B cell (primary cell): ENCODE data around the gene FADS6. TPM values are rescaled to one million over a fixed set of nuclear protein-coding genes. Genes with fewer than 3 reads are reported as not detected.

Experiments
- ATAC-seq: fragments of 200-7000 bp; cut with Tn5 transposase; one replicate; pipeline ENCODE4 v1.10.0; 2021; ENCODE audit warnings: low read depth, mild to moderate bottlenecking, moderate number of reproducible peaks, moderate library complexity
- CTCF ChIA-PET: fragments of 350-600 bp; sonication (Branson Sonifier 250); formaldehyde crosslinking; loops from one replicate; lab custom pipeline; 2021; ENCODE audit warnings: antibody characterized with exemption, inconsistent platforms; lab: Charles Lee
- POLR2A ChIA-PET: fragments of 350-600 bp; sonication (Branson Sonifier 250); formaldehyde crosslinking; loops from one replicate; lab custom pipeline; 2021; ENCODE audit warnings: antibody characterized with exemption; lab: Charles Lee
- DNase-seq: peaks from one replicate; pipeline ENCODE4 v3.0.0; 2013
- H2AFZ ChIP-seq: 2 replicates; pipeline ENCODE4 v1.6.1; 2012; ENCODE audit warnings: mild to moderate bottlenecking, low read depth, low read length; ENCODE audit not compliant: insufficient read depth, poor library complexity, severe bottlenecking
- H3K27ac ChIP-seq, 2 donors: 1 replicate in 1 of 2; 2 replicates in 1 of 2; pipeline ENCODE4 v1.5.1; 2012 to 2013; ENCODE audit warnings: low read length in 2 of 2, mild to moderate bottlenecking in 2 of 2, moderate library complexity in 1 of 2
- H3K27me3 ChIP-seq, 4 experiments: fragments of 200-600 bp in 1 of 4; sonication (generic) in 1 of 4; replicated peaks in 1 of 4; 1 replicate in 2 of 4; 2 replicates in 2 of 4; pipeline versions ENCODE4 v1.6.1 to v1.7.0; 2013 to 2016; ENCODE audit warnings: low read length in 3 of 4, mild to moderate bottlenecking in 2 of 4, mixed read lengths in 1 of 4, moderate library complexity in 1 of 4; ENCODE audit not compliant: insufficient read depth in 4 of 4, control insufficient read depth in 3 of 4; ENCODE audit errors: control extremely low read depth in 1 of 4
- H3K36me3 ChIP-seq, 2 experiments: replicated peaks in 1 of 2; 1 replicate in 1 of 2; 2 replicates in 1 of 2; pipeline versions ENCODE4 v1.6.1 to v1.7.1; 2013; ENCODE audit warnings: low read length in 1 of 2; ENCODE audit not compliant: insufficient read depth in 2 of 2, control insufficient read depth in 1 of 2; ENCODE audit errors: control extremely low read depth in 1 of 2, extremely low read depth in 1 of 2
- H3K4me1 ChIP-seq, 2 donors: fragments of 200-600 bp in 1 of 2; sonication (generic) in 1 of 2; 1 replicate in 1 of 2; 2 replicates in 1 of 2; pipeline versions ENCODE4 v1.5.1 to v1.6.1; 2013 to 2017; ENCODE audit warnings: low read length in 2 of 2; ENCODE audit not compliant: control insufficient read depth in 2 of 2, insufficient read depth in 2 of 2
- H3K4me2 ChIP-seq: replicated peaks from 2 replicates; pipeline ENCODE3; 2012; ENCODE audit warnings: mild to moderate bottlenecking, low read depth, low read length; ENCODE audit not compliant: poor library complexity, severe bottlenecking
- H3K4me3 ChIP-seq, 5 experiments: fragments of 200-600 bp in 1 of 5; sonication (generic) in 1 of 5; 1 replicate in 3 of 5; 2 replicates in 2 of 5; pipeline versions ENCODE4 v1.5.1 to v1.7.0; 2011 to 2016; ENCODE audit warnings: low read length in 4 of 5, mild to moderate bottlenecking in 4 of 5, low read depth in 2 of 5, control low read depth in 1 of 5, moderate library complexity in 1 of 5; ENCODE audit not compliant: insufficient read depth in 1 of 5; ENCODE audit errors: control extremely low read depth in 1 of 5, extremely low read depth in 1 of 5
- H3K79me2 ChIP-seq: fragments of 200-600 bp; sonication (generic); one replicate; pipeline ENCODE4 v1.6.0; 2016; ENCODE audit warnings: low read length; ENCODE audit not compliant: control insufficient read depth, insufficient read depth
- H3K9ac ChIP-seq: fragments of 200-600 bp; sonication (generic); 2 replicates; pipeline ENCODE4 v1.6.1; 2017; ENCODE audit warnings: mild to moderate bottlenecking, low read length, moderate library complexity
- H3K9me3 ChIP-seq, 3 donors: one replicate each; pipeline versions ENCODE4 v1.6.1 to v1.7.1; 2013; ENCODE audit warnings: low read length in 2 of 3; ENCODE audit not compliant: control insufficient read depth in 2 of 3, insufficient read depth in 1 of 3; ENCODE audit errors: control extremely low read depth in 1 of 3
- H4K20me1 ChIP-seq: 2 replicates; pipeline ENCODE4 v1.6.0; 2012; ENCODE audit warnings: mild to moderate bottlenecking, low read length; ENCODE audit not compliant: insufficient read depth, control insufficient read depth, poor library complexity, severe bottlenecking
- H3K27ac Mint-ChIP-seq: one replicate; pipeline ENCODE4 v1.8.0; 2021; ENCODE audit warnings: mixed read lengths
- H3K27me3 Mint-ChIP-seq: one replicate; pipeline ENCODE4 v1.8.0; 2021; ENCODE audit warnings: mixed read lengths
- H3K4me1 Mint-ChIP-seq: one replicate; pipeline ENCODE4 v1.8.0; 2021; ENCODE audit warnings: mixed read lengths
- H3K4me3 Mint-ChIP-seq: one replicate; pipeline ENCODE4 v1.8.0; 2021; ENCODE audit warnings: mixed read lengths
- H3K9me3 Mint-ChIP-seq: one replicate; pipeline ENCODE4 v1.8.0; 2022; ENCODE audit warnings: mixed read lengths; ENCODE audit not compliant: insufficient read depth
- CTCF ChIP-seq: fragments of 200-600 bp; IDR thresholded peaks from one replicate; pipeline ENCODE4 v1.8.0; 2022; ENCODE audit warnings: antibody characterized with exemption, mild to moderate bottlenecking
- EZH2 ChIP-seq: IDR thresholded peaks from 2 replicates; pipeline ENCODE4 v1.6.1; 2012; ENCODE audit warnings: borderline replicate concordance, low read depth, mild to moderate bottlenecking, moderate library complexity, low read length; ENCODE audit not compliant: insufficient read depth, poor library complexity, severe bottlenecking
- WGBS: methylation state at CpG from one replicate; pipeline ENCODE4 v1.1.5; 2013; ENCODE audit warnings: missing lambda C conversion rate; ENCODE audit not compliant: insufficient coverage; 5-methylcytosine and 5-hydroxymethylcytosine counted together
- intact Hi-C: fragments of 100-400 bp; cut with micrococcal nuclease; formaldehyde crosslinking; loops from one replicate; pipeline ENCODE4 v1.10.0; 2022
- polyA plus RNA-seq: library from polyadenylated mRNA; depleted of rRNA; stranded (reverse); fragments of >200 nt; gene quantifications from 2 replicates; pipeline ENCODE4 v1.2.3, GENCODE V29; 2012
- total RNA-seq, 2 donors: library from RNA; stranded (reverse); fragments of 120-200 nt in 1 of 2; gene quantifications; 1 replicate in 1 of 2; 2 replicates in 1 of 2; pipeline versions ENCODE4 v1.2.3 to v1.2.4, GENCODE V29; 2013 to 2022

The FADS6 gene
- total and polyA plus RNA-seq, 2 donors (not counting 1 experiment from before 2014, with no cell fraction given), result not detected

- Histone ChIP-seq H3K36me3 (no peaks in the 10 kb centered on the region), H3K79me2 (no peaks in the 10 kb centered on the region), H4K20me1 (peaks cover under 1% of the 10 kb centered on the region), H3K4me1 (peaks cover 18 to 19% of the 10 kb centered on the region in 2 donors), H3K4me3 (no peak overlapping the region), H3K4me2 (no peak overlapping the region), H3K27ac (no peak overlapping the region), H3K9me3 (peaks cover 0 to 6% (median 0%) of the 10 kb centered on the region in 3 donors), H2AFZ (no peak overlapping the region), H3K9ac (no peak overlapping the region), H3K27me3 (peaks cover 0 to 29% (median 8%) of the 10 kb centered on the region in 4 experiments)
- POLR2A ChIA-PET, result interaction anchor here (0.5 to 0.8 kb wide), 3 partner anchors 207 to 995 kb away, joined by 3 to 4 read pairs (median 3); no protein-coding TSS in a partner anchor
- Mint-ChIP-seq H3K4me1 (peaks cover 14% of the 10 kb centered on the region), H3K27me3 (peaks cover 13% of the 10 kb centered on the region), H3K4me3 (no peak overlapping the region), H3K9me3 (no peaks in the 10 kb centered on the region), H3K27ac (no peak overlapping the region)
- 81% methylated on average over 17 of the region's 19 CpGs for WGBS
- TF ChIP-seq CTCF (no peak), EZH2 (no peak)
- ATAC-seq, result no peak
- intact Hi-C loops, result loop anchor here (1.0 kb wide), 3 partner anchors 74 to 208 kb away; no protein-coding TSS in a partner anchor
- DNase-seq, result no peak
- CTCF ChIA-PET, result interaction anchor here (0.9 to 12.3 kb wide), 25 partner anchors 7 to 497 kb away, joined by 3 to 181 read pairs (median 5); partner anchors contain the start of genes FDXR and RAB37
Observed at GRCh38 chr17:74865504-74866197, 27.8 kb downstream of the FADS6 start.

GRCh38 chr17:74864866-74865395 lies 28.5 kb downstream of the FADS6 start:
- Histone ChIP-seq H3K9ac (no peak overlapping the region), H2AFZ (no peak overlapping the region), H3K36me3 (no peaks in the 10 kb centered on the region), H3K4me3 (no peak overlapping the region), H3K27ac (no peak overlapping the region), H3K4me1 (peaks cover 25 to 26% of the 10 kb centered on the region in 2 donors), H3K9me3 (peaks cover 0 to 13% (median 0%) of the 10 kb centered on the region in 3 donors), H3K79me2 (no peaks in the 10 kb centered on the region), H3K27me3 (peaks cover 0 to 36% (median 11%) of the 10 kb centered on the region in 4 experiments), H4K20me1 (peaks cover 8% of the 10 kb centered on the region), H3K4me2 (no peak overlapping the region)
- no peak overlapping the region for H3K4me3 Mint-ChIP-seq
- WGBS, result 34% methylated on average over 10 of the region's 11 CpGs
- H3K27me3 Mint-ChIP-seq, result peaks cover 16% of the 10 kb centered on the region
- peaks cover 18% of the 10 kb centered on the region for H3K4me1 Mint-ChIP-seq
- intact Hi-C loops, result loop anchor here (1.0 to 5.0 kb wide), 4 partner anchors 74 to 298 kb away; partner anchors contain the start of gene CD300H
- no peak for TF ChIP-seq EZH2
- TF ChIP-seq CTCF, result peak; percentile 94
- no peak overlapping the region for H3K27ac Mint-ChIP-seq
- ATAC-seq (peak; percentile 78), DNase-seq (peak; percentile 81)
- H3K9me3 Mint-ChIP-seq, result no peaks in the 10 kb centered on the region
- ChIA-PET CTCF (interaction anchor here (0.6 to 12.3 kb wide), 22 partner anchors 8 to 208 kb away, joined by 3 to 181 read pairs (median 5); partner anchors contain the start of genes FDXR and RAB37), POLR2A (interaction anchor here (0.8 kb wide), 1 partner anchor 206 kb away, joined by 3 read pairs; no protein-coding TSS in a partner anchor)
